GM06990 (cell line): ENCODE results near the gene FLACC1.

Source experiments
- DNase-seq: peaks from one replicate; pipeline ENCODE4 v3.0.0-alpha.2; 2011; ENCODE audit not compliant: insufficient read length; ENCODE audit errors: extremely low read depth
- H3K27me3 ChIP-seq: replicated peaks from 2 replicates; pipeline ENCODE4 v1.6.0; 2011; ENCODE audit warnings: low read length; ENCODE audit not compliant: control insufficient read depth, insufficient read depth
- H3K36me3 ChIP-seq: 2 replicates; pipeline ENCODE4 v1.5.1; 2011; ENCODE audit warnings: low read length; ENCODE audit not compliant: control insufficient read depth, insufficient read depth
- H3K4me3 ChIP-seq: replicated peaks from 2 replicates; pipeline ENCODE4 v1.5.1; 2011; ENCODE audit warnings: low read depth, mild to moderate bottlenecking, control low read depth, low read length
- TF ChIP-seq, protein P1 (sequence below): IDR thresholded peaks from 2 replicates; pipeline ENCODE4 v1.5.1; 2011; ENCODE audit warnings: low read length, control low read depth, mild to moderate bottlenecking, inconsistent platforms; ENCODE audit not compliant: insufficient read depth, poor library complexity, severe bottlenecking

FLACC1 gene

GRCh38 chr2:201273330-201273983 is 83.7 kb downstream of the FLACC1 start:
- no peak overlapping the region for H3K4me3 ChIP-seq
- no peaks in the 10 kb centered on the region for H3K27me3 ChIP-seq
- H3K36me3 ChIP-seq = peaks cover 2% of the 10 kb centered on the region
- TF ChIP-seq, protein P1, sequence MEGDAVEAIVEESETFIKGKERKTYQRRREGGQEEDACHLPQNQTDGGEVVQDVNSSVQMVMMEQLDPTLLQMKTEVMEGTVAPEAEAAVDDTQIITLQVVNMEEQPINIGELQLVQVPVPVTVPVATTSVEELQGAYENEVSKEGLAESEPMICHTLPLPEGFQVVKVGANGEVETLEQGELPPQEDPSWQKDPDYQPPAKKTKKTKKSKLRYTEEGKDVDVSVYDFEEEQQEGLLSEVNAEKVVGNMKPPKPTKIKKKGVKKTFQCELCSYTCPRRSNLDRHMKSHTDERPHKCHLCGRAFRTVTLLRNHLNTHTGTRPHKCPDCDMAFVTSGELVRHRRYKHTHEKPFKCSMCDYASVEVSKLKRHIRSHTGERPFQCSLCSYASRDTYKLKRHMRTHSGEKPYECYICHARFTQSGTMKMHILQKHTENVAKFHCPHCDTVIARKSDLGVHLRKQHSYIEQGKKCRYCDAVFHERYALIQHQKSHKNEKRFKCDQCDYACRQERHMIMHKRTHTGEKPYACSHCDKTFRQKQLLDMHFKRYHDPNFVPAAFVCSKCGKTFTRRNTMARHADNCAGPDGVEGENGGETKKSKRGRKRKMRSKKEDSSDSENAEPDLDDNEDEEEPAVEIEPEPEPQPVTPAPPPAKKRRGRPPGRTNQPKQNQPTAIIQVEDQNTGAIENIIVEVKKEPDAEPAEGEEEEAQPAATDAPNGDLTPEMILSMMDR = no peak
- DNase-seq = no peak

GRCh38 chr2:201271917-201272316 is 85.2 kb downstream of the FLACC1 start:
- TF ChIP-seq, protein P1 = no peak
- DNase-seq = no peak
- no peaks in the 10 kb centered on the region for H3K27me3 ChIP-seq
- H3K36me3 ChIP-seq = peaks cover 2% of the 10 kb centered on the region
- H3K4me3 ChIP-seq = no peak overlapping the region

DNA sequence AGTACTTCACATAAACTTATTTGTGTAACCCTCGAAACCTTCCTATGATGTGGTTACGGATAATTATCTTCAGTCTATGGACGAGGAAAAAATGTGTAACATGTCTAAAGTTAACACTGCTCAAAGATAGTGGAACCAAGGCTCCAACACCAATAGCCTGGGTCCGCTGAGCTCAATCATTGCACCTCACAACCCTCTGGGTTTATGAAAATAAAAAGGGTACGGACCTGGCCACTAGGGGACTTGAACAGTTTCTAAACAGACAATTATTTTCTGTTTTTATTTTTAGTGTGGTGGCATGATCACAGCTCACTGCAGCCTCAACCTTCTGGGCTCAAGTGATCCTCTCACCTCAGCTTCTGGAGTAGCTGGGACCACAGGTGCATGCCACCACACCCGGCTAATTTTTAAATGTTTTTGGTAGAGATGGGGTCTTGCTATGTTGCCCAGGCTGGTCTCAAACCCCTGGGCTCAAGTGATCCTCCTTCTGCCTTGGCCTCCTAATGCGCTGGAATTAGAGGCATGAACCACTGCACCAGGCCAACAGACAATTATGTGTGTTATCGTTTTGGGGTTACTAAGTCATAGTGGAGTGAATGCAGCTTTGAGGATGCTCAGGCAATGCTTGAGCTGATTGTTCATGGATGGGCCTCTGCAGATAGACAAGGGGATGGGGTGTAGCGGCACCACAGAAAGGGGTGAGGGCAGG is 86.7 kb downstream of the FLACC1 start:
- DNase-seq = no peak
- TF ChIP-seq, protein P1 = no peak
- no peak overlapping the region for H3K4me3 ChIP-seq
- peaks cover 2% of the 10 kb centered on the region for H3K36me3 ChIP-seq
- no peaks in the 10 kb centered on the region for H3K27me3 ChIP-seq

GRCh38 chr2:201269764-201270163 is 87.4 kb downstream of the FLACC1 start:
- Histone ChIP-seq H3K4me3 (no peak overlapping the region), H3K27me3 (no peaks in the 10 kb centered on the region), H3K36me3 (peaks cover 2% of the 10 kb centered on the region)
- TF ChIP-seq, protein P1 = no peak
- DNase-seq = no peak

DNA sequence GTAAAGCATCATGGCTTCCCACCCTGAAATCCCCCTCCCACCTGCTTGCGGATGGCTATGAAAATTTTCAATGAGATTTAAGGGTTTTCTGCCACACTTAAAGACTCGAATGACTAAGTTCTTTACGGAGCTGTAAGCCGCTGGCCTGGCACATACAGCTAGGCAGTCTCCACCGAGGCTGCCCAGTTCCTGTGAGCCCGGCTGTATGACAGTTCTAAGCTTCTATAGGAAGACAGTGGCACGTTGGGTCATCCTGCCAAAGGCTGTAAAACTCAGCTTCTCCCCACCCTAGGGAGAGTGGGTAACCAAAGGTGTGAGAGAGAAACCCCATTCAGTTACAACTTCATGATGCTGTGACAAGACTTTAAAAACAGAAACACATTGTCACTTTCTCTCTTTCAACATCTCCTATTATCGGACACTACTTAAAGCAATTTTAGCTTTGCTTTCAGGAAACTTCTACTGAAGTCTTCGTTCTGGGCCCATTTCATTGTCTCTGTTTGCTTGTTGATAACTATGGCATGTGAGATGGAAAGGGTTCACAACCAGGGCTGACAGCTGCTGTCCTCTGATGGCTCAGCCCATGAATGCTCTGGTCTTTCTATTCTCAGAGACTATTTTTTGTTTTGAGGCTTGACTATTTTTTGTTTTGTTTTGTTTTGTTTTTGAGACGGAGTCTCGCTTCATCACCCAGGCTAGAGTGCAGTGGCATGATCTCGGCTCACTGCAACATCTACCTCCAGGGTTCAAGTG is 89.7 kb downstream of the FLACC1 start:
- DNase-seq = no peak
- Histone ChIP-seq H3K27me3 (no peaks in the 10 kb centered on the region), H3K4me3 (no peak overlapping the region), H3K36me3 (peaks cover 2% of the 10 kb centered on the region)
- TF ChIP-seq, protein P1 = no peak
